GM06990 (cell line): ENCODE data around the gene PCDHAC2.

Source experiments
- DNase-seq: peaks from one replicate; pipeline ENCODE4 v3.0.0-alpha.2; 2011; ENCODE audit not compliant: insufficient read length; ENCODE audit errors: extremely low read depth
- H3K27me3 ChIP-seq: replicated peaks from 2 replicates; pipeline ENCODE4 v1.6.0; 2011; ENCODE audit warnings: low read length; ENCODE audit not compliant: control insufficient read depth, insufficient read depth
- H3K36me3 ChIP-seq: 2 replicates; pipeline ENCODE4 v1.5.1; 2011; ENCODE audit warnings: low read length; ENCODE audit not compliant: control insufficient read depth, insufficient read depth
- H3K4me3 ChIP-seq: replicated peaks from 2 replicates; pipeline ENCODE4 v1.5.1; 2011; ENCODE audit warnings: low read depth, mild to moderate bottlenecking, control low read depth, low read length
- TF ChIP-seq, protein P1 (sequence below): IDR thresholded peaks from 2 replicates; pipeline ENCODE4 v1.5.1; 2011; ENCODE audit warnings: low read length, control low read depth, mild to moderate bottlenecking, inconsistent platforms; ENCODE audit not compliant: insufficient read depth, poor library complexity, severe bottlenecking

PCDHAC2 gene

DNA sequence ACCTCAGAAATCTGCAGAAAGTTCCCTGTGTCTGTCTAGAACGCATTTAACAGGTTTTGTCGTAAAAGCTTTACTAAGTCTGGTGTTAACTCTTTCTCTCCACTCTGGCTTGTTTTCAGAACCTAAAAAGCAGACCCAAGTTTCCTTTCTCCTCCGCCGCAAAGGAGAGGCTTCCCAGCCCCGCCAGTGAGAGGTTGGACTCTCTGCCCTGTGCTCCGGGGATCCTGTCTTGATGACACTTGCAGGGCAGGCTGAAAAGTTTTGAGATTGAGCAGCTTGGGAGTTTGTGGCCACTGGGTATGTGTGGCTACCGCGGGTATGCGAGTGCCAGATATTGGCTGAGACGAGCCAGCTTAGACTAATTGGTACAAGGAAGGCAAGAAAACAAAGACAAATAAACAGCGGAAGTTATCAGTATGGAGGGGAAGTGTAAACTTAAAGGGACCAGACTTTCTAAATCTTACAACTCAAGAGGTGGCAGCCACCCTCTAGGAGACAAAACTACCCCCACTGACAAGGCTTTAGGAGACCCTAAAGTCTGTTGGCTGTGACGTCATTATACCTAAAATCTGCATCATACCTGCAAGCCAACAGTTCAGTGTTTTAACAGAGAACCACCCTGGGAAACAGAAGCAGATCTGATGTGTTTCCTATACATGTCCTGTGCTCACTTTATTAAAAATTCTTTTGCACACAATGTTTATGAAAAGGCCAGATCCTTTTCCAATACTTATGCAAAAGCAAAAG, 43.9 kb downstream of the PCDHAC2 start:
- Histone ChIP-seq H3K4me3 (no peak overlapping the region), H3K36me3 (no peaks in the 10 kb centered on the region), H3K27me3 (no peaks in the 10 kb centered on the region)
- no peak for DNase-seq
- TF ChIP-seq, protein P1, sequence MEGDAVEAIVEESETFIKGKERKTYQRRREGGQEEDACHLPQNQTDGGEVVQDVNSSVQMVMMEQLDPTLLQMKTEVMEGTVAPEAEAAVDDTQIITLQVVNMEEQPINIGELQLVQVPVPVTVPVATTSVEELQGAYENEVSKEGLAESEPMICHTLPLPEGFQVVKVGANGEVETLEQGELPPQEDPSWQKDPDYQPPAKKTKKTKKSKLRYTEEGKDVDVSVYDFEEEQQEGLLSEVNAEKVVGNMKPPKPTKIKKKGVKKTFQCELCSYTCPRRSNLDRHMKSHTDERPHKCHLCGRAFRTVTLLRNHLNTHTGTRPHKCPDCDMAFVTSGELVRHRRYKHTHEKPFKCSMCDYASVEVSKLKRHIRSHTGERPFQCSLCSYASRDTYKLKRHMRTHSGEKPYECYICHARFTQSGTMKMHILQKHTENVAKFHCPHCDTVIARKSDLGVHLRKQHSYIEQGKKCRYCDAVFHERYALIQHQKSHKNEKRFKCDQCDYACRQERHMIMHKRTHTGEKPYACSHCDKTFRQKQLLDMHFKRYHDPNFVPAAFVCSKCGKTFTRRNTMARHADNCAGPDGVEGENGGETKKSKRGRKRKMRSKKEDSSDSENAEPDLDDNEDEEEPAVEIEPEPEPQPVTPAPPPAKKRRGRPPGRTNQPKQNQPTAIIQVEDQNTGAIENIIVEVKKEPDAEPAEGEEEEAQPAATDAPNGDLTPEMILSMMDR = no peak

DNA sequence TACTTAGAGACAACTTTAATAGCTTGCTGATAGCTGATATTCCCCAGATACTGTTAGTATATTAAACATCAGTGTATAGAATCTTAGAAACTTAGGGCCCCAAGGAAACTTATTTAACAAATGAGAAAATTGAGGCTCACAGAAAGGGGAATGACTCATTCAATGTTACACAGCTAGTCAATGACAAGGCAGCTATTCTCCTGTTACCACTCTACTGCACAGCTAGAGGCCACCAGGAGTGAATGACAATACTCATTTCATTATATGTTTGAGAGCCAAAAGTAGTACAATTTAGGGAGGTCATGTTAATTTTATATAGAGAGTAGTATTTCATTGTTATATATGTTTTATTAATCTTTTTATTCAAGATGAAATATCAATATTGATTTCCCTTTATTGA, 51.7 kb downstream of the PCDHAC2 start:
- H3K4me3 ChIP-seq = no peak overlapping the region
- no peak for DNase-seq
- TF ChIP-seq, protein P1 = no peak
- no peaks in the 10 kb centered on the region for H3K27me3 ChIP-seq
- H3K36me3 ChIP-seq = no peaks in the 10 kb centered on the region
